RWPE1 (cell line): ENCODE results near the gene LRRN2.

ENCODE experiments used
- CTCF ChIA-PET: fragments of 350-600 bp; sonication (Branson Sonifier 250); formaldehyde crosslinking; extraction: SDS; loops from one replicate; lab custom pipeline; 2021; lab: Yijun Ruan, JAX
- POLR2A ChIA-PET: fragments of 400-600 bp; formaldehyde crosslinking; extraction: SDS; loops from one replicate; lab custom pipeline; 2020; ENCODE audit warnings: antibody characterized with exemption; ENCODE audit not compliant: low non-redundant PET; lab: Yijun Ruan, JAX
- DNase-seq: peaks from one replicate; pipeline ENCODE4 v3.0.0; 2012; ENCODE audit warnings: low spot score
- H3K27ac ChIP-seq: fragments of 450-650 bp; 2 replicates; pipeline ENCODE4 v1.5.1; 2017
- CTCF ChIP-seq: fragments of 450-650 bp; conservative IDR thresholded peaks from 2 replicates; pipeline ENCODE4 v1.5.1; 2017; ENCODE audit warnings: low read depth, mild to moderate bottlenecking

The LRRN2 gene

GRCh38 chr1:204714194-204714860 is 28.8 kb upstream of the LRRN2 start:
- CTCF ChIA-PET: no interaction called here
- POLR2A ChIA-PET: no interaction called here
- no peak overlapping the region for H3K27ac ChIP-seq
- DNase-seq: no peak
- TF ChIP-seq CTCF: no peak

GRCh38 chr1:204713541-204713940 is 28.0 kb upstream of the LRRN2 start:
- TF ChIP-seq CTCF: no peak
- DNase-seq: no peak
- ChIA-PET POLR2A (no interaction called here), CTCF (no interaction called here)
- no peak overlapping the region for H3K27ac ChIP-seq

DNA sequence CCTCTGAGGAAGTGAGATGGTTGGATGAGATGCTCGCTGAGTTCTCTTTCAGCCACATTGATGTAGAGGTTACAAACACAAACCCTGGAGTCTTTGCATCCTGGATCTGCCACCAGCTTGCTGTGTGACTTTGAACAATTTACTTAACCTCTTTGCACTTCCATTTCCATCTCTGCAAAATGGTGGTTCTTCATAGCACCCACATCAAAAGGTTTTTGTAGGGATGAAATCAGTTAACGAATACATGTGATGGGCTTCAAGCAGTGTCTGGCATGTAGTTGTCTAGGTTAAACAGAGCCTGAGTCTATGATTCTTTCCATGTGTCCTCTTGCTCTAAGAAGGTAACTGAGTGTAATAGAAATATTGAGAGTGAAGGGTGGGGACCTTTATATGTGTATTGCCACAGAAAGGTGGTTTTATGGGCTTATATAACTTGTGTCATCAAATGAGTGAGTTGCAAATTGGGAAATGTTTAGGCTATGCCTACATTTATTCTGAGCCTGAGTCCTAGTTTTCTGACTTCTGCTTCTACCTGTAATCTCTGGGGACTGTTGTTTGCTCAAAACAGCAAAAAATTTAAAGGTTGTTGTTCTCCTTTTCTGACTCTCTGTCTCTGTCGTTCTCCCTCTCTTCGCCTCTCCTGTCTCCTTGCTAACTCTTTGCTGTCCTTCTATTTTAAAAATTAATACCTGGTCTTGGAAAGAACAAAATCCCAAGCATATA is 27.3 kb upstream of the LRRN2 start:
- TF ChIP-seq CTCF: no peak
- no peak overlapping the region for H3K27ac ChIP-seq
- ChIA-PET POLR2A (no interaction called here), CTCF (interaction anchor here (0.5 to 0.6 kb wide), 2 partner anchors 54 to 79 kb away, joined by 3 to 4 read pairs; no protein-coding TSS in a partner anchor)
- DNase-seq: no peak

DNA sequence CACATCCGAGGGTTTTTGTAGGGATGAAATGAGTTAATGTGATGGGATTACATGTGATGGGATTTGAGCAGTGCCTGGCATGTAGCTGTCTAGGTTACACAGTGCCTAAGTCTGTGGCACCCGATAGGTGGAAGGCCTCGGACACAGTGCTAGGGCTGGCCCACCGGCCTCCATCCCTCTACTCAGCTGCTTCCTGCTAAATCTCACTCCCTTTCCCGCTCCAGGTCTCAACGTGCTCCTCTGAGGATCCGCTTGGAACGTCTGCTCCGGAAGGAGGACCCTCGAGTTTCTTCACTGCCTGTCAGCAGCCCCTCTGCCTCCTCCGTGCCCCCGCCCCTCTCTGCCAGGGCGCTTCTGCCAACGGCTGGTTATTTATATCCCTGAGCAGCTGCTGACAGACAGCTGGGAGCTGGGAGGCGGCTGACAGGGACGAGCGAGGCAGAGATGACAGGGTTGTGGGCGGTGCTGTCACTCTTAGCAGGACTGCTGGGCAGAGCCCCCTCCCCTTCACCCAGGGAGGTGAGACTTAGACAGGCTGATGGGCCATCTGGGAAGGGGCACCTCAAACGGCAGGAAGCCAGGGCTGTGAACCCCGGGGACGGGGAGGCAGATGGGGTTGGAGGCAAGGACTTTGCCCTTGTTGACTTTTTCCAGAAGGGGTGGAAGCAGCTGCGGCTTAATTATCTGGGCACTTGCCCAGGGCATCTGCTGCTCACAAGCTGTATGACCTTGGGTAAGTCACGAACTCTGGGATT is 26.6 kb upstream of the LRRN2 start:
- ChIA-PET CTCF (interaction anchor here (0.6 kb wide), 2 partner anchors 74 to 80 kb away, joined by 3 to 4 read pairs; no protein-coding TSS in a partner anchor), POLR2A (no interaction called here)
- no peak for TF ChIP-seq CTCF
- DNase-seq: no peak
- no peak overlapping the region for H3K27ac ChIP-seq

DNA sequence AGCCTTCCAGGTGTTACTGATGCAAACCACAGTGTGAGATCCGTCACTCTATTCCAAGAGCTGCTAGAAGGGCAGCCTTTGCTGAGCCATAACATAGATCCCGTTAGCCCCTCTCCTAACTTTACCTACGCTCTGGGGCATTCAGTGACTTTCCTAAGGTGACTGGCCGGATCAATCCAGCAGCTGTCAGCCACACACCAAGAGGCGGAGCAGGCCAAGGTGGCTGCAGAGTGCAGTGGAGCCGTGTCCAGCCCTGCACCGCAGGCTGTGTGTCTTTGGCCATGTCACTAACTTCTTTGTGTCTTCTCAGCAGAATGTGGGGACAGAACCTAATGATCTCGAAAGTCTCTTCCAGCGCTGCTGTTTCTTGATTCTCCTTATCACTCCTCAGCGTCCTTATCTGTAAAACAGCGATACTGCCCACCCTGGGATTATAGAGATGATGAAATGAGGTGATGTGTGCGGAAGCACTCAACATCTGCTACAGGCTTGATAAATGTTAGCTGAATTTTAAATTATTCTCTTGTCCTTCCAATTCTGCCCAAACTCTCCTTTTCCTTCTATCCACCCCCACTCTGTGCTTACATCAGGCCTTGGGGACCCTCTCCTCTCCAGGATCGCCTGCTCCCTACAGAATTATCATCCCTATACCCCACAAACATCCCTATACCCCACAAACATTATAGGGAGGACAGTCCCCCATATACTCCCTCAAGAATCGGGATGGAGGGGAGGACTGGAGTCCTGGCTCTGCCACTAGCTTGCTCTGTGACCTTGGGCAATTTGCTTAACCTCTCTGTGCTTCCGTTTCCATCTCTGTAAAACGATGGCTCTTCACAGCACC is 25.8 kb upstream of the LRRN2 start:
- no peak overlapping the region for H3K27ac ChIP-seq
- ChIA-PET POLR2A (no interaction called here), CTCF (no interaction called here)
- DNase-seq: no peak
- no peak for TF ChIP-seq CTCF
